ENCODE measurements around the gene MIGA2.

MIGA2 gene

DNA sequence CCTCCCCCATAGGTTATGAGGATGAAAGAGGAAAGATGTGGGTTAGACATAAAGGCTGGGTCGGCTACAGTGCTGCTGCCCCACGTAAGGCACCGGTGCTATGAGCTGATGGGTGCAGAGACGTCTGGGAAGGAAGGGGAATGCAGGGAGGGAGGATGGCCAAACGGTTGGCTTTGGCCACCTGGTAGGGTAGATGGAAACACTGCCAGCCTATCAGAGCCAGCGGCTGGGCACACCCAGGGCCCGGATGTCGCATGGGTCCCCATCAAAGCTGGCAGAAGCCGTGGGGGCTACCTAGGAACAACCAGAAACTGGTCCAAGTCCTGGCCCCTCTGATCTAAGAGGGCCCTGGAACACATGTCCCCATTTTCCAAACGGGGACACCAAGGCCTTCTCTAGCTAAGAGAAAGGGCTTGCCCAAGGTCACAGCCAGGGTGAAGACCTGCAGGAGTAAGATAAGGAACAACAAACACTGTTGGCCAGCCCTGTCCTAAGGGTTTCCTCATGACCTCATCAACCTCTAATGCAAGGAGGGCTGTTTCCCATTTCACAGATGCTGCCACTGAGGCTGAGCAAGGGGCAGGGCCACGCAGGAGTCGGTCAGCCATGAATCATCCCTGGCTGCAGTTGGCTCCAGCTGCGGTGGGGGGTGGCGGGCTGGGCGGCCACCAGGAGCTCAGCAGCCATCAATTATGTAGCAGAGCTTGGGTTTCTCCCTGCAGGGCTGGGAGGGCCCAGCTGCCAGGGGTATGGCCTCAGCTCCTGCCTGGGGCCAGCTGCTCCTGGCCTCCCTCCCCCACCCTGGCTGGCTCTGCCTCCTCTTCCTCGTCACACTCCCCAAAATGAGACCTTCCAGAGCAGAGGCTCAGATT lies 13.2 kb upstream of the MIGA2 start:
- Mint-ChIP-seq H3K4me3 (peak overlapping the region; percentile 33), H3K27me3 (ENCODE audit: low read depth, poor library complexity) (no peaks in the 10 kb centered on the region), H3K27ac (peak overlapping the region; percentile 96), H3K4me1 (peaks cover 68% of the 10 kb centered on the region), H3K36me3 (ENCODE audit: low read depth) (peaks cover 6% of the 10 kb centered on the region), H3K9me3 (no peaks in the 10 kb centered on the region)
- peak; percentile 54 for DNase-seq
- TF ChIP-seq CTCF (IDR thresholded peaks at IDR 0.05) = no peak

DNA sequence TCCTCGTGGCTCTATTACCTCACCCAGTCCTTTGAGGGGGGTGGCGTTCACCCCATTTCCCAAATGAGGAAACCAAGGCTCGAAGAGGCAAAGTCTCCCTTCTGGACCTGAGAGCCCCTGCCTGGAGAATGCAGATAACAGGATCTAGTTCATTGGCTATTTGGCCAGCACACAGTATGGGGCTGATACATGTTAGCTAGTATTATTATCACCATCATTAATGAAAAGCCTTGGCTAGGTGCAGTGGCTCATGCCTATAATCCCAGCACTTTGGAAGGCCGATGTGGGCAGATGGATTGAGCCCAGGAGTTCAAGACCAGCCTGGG lies 12.6 kb upstream of the MIGA2 start:
- H3K36me3 Mint-ChIP-seq (ENCODE audit: low read depth) = peaks cover 3% of the 10 kb centered on the region

DNA sequence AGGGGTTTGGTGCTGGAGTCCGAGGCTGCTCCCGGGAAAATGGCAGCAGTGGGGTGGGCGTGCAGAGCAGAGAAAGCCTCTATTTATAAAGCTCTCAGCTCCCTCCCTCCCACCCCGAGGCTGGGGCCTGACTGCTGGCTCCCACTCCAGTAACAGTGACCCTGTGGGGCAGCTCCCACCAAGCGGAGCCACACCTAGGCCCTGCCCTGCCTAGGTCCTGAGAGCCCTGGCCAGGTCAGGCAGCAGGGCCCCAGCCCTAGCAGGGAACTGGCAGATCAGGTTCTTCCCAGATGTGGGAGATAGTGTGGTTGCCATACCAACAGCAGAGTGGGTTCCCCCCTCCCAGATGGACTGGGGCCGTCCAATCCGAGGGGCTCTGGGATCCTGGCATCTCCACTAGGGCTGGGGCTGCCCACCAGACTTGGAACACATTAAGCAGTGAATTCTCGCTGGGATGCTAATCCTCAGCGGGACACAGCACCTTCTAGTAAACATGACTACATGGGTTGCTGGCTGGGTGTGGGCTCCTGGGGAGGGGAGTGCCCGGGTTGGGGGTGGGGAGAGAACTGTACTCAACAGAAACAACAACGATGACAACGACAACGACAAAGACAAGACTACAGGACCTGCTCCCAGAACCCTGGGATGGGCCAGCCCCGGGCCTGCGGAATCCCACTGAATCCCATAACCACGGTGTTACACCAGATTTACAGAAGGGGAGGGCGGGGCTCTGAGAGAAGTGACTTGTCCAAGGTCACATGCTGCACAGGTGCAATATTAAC lies 9.8 kb upstream of the MIGA2 start:
- TF ChIP-seq CTCF (IDR thresholded peaks at IDR 0.05) = no peak
- H3K36me3 Mint-ChIP-seq (ENCODE audit: low read depth) = no peaks in the 10 kb centered on the region
- no peaks in the 10 kb centered on the region for H3K27me3 Mint-ChIP-seq (ENCODE audit: low read depth, poor library complexity)
- peak overlapping the region; percentile 57 for H3K27ac Mint-ChIP-seq
- peak; percentile 63 for DNase-seq
- H3K4me3 Mint-ChIP-seq = peak overlapping the region; percentile 80
- peaks cover 69% of the 10 kb centered on the region for H3K4me1 Mint-ChIP-seq
- no peaks in the 10 kb centered on the region for H3K9me3 Mint-ChIP-seq

More for the DNA sequence above, 12.6 kb upstream of the MIGA2 start:
- no peak overlapping the region for H3K4me3 Mint-ChIP-seq
- no peaks in the 10 kb centered on the region for H3K9me3 Mint-ChIP-seq
- peak overlapping the region; percentile 13 for H3K27ac Mint-ChIP-seq
- TF ChIP-seq CTCF (IDR thresholded peaks at IDR 0.05) = no peak
- no peak for DNase-seq
- H3K4me1 Mint-ChIP-seq = peaks cover 68% of the 10 kb centered on the region
- no peaks in the 10 kb centered on the region for H3K27me3 Mint-ChIP-seq (ENCODE audit: low read depth, poor library complexity)

DNA sequence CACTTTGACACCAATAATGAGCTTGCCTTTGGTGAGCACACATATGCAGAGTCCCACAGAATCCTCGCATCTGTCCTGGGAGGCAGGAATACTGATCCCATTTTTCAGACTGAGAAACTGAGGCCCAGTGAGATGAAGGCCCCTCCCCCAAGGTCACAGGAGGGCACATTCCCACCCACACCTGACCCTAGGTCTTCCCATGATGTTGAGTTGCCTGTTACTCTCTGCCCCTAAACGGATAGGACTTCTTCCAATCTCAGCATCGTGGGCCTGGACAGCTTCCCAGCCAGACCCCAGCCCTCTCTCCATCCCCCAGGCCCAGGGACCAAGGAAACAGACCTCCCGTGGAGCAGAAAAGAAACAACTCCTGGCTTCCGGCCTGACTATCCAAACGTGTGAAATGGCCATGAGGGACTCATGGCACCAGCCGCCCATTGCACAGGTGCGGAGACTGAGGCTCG lies 9.2 kb upstream of the MIGA2 start:
- H3K27ac Mint-ChIP-seq = no peak overlapping the region
- no peak for TF ChIP-seq CTCF (IDR thresholded peaks at IDR 0.05)
- DNase-seq = no peak
- H3K9me3 Mint-ChIP-seq = no peaks in the 10 kb centered on the region
- H3K4me1 Mint-ChIP-seq = peaks cover 63% of the 10 kb centered on the region
- H3K27me3 Mint-ChIP-seq (ENCODE audit: low read depth, poor library complexity) = no peaks in the 10 kb centered on the region
- peak overlapping the region; percentile 80 for H3K4me3 Mint-ChIP-seq
- H3K36me3 Mint-ChIP-seq (ENCODE audit: low read depth) = no peaks in the 10 kb centered on the region

- H3K9me3 Mint-ChIP-seq = no peaks in the 10 kb centered on the region
- H3K4me1 Mint-ChIP-seq = peaks cover 58% of the 10 kb centered on the region
- TF ChIP-seq CTCF (IDR thresholded peaks at IDR 0.05) = no peak
- H3K4me3 Mint-ChIP-seq = peak overlapping the region; percentile 80
- no peaks in the 10 kb centered on the region for H3K27me3 Mint-ChIP-seq (ENCODE audit: low read depth, poor library complexity)
- H3K27ac Mint-ChIP-seq = no peak overlapping the region
- no peak for DNase-seq
- H3K36me3 Mint-ChIP-seq (ENCODE audit: low read depth) = no peaks in the 10 kb centered on the region
Measured at GRCh38 chr9:129027685-129028191, 8.7 kb upstream of the MIGA2 start.
